Measurements from ENCODE around the gene RAPGEF1. TPM values are rescaled to one million over a fixed set of nuclear protein-coding genes. Genes with fewer than 3 reads are reported as not detected.

Gene RAPGEF1
- total and polyA plus RNA-seq, 2 donors (not counting 1 experiment from before 2014, with no cell fraction given): 33.3 to 42.8 TPM

DNA sequence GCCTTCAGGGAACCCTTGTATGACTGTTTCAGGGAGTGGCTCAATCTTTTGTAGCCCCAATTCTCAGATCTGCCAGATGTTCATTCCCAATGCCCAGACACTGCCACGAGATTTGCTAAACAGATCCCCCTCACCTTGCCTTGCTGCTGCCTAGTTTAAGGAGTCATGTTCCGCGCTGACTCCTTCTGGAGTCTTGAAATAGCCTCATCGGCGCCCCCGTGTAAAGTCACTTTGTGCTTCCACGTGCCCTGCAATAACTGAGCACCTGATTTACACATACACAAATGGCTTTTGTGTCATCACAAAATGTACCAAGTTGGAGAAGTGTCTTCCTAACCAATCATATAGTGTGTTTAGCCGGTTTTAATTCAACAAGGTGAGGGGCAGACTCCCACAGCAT lies 132.3 kb downstream of the RAPGEF1 start:
- H3K79me2 ChIP-seq (ENCODE audit: control insufficient read depth, insufficient read depth, low read length): no peaks in the 10 kb centered on the region
- no peak for DNase-seq (ENCODE audit: low read depth in 2 of 2)
- no peaks in the 10 kb centered on the region for H3K27me3 ChIP-seq (ENCODE audit: control insufficient read depth, insufficient read depth, low read length)
- no peak overlapping the region for H3K9ac ChIP-seq (ENCODE audit: insufficient read depth, low read length)
- H3K4me3 ChIP-seq (replicated peaks in 1 of 4; ENCODE audit: control extremely low read depth in 1 of 4, insufficient read depth in 1 of 4, low read depth in 3 of 4, low read length in 4 of 4): no peak overlapping the region
- H2AFZ ChIP-seq (ENCODE audit: low read length): no peak overlapping the region
- no peaks in the 10 kb centered on the region for H4K20me1 ChIP-seq (ENCODE audit: control insufficient read depth, extremely low read depth, insufficient read depth, low read length)
- TF ChIP-seq, protein P1, sequence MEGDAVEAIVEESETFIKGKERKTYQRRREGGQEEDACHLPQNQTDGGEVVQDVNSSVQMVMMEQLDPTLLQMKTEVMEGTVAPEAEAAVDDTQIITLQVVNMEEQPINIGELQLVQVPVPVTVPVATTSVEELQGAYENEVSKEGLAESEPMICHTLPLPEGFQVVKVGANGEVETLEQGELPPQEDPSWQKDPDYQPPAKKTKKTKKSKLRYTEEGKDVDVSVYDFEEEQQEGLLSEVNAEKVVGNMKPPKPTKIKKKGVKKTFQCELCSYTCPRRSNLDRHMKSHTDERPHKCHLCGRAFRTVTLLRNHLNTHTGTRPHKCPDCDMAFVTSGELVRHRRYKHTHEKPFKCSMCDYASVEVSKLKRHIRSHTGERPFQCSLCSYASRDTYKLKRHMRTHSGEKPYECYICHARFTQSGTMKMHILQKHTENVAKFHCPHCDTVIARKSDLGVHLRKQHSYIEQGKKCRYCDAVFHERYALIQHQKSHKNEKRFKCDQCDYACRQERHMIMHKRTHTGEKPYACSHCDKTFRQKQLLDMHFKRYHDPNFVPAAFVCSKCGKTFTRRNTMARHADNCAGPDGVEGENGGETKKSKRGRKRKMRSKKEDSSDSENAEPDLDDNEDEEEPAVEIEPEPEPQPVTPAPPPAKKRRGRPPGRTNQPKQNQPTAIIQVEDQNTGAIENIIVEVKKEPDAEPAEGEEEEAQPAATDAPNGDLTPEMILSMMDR (conservative IDR thresholded peaks at IDR 0.05 in 1 of 2, IDR thresholded peaks at IDR 0.05 in 1 of 2; ENCODE audit: low read depth in 1 of 2, low read length in 2 of 2): no peak
- TF ChIP-seq EZH2 (IDR thresholded peaks at IDR 0.05; ENCODE audit: low read length, missing control alignments): no peak
- H3K36me3 ChIP-seq (ENCODE audit: control insufficient read depth, insufficient read depth, low read length): peaks cover 2% of the 10 kb centered on the region
- H3K27ac ChIP-seq (ENCODE audit: insufficient read depth, low read length): no peak overlapping the region
- no peaks in the 10 kb centered on the region for H3K9me3 ChIP-seq (ENCODE audit: control insufficient read depth, insufficient read depth, low read depth, low read length)
- H3K4me2 ChIP-seq (ENCODE audit: extremely low read depth, insufficient read depth, low read length): no peak overlapping the region
- peaks cover 36% of the 10 kb centered on the region for H3K4me1 ChIP-seq (ENCODE audit: control insufficient read depth, extremely low read depth, insufficient read depth, low read length)

GRCh38 chr9:131606896-131607567 lies 132.8 kb downstream of the RAPGEF1 start:
- no peak for TF ChIP-seq EZH2 (IDR thresholded peaks at IDR 0.05; ENCODE audit: low read length, missing control alignments)
- TF ChIP-seq, protein P1 (conservative IDR thresholded peaks at IDR 0.05 in 1 of 2, IDR thresholded peaks at IDR 0.05 in 1 of 2; ENCODE audit: low read depth in 1 of 2, low read length in 2 of 2): no peak
- H3K4me1 ChIP-seq (ENCODE audit: control insufficient read depth, extremely low read depth, insufficient read depth, low read length): peaks cover 36% of the 10 kb centered on the region
- no peaks in the 10 kb centered on the region for H4K20me1 ChIP-seq (ENCODE audit: control insufficient read depth, extremely low read depth, insufficient read depth, low read length)
- no peak overlapping the region for H3K27ac ChIP-seq (ENCODE audit: insufficient read depth, low read length)
- no peaks in the 10 kb centered on the region for H3K79me2 ChIP-seq (ENCODE audit: control insufficient read depth, insufficient read depth, low read length)
- no peak overlapping the region for H2AFZ ChIP-seq (ENCODE audit: low read length)
- no peaks in the 10 kb centered on the region for H3K9me3 ChIP-seq (ENCODE audit: control insufficient read depth, insufficient read depth, low read depth, low read length)
- H3K4me2 ChIP-seq (ENCODE audit: extremely low read depth, insufficient read depth, low read length): no peak overlapping the region
- no peak overlapping the region for H3K9ac ChIP-seq (ENCODE audit: insufficient read depth, low read length)
- no peak for DNase-seq (ENCODE audit: low read depth in 2 of 2)
- peaks cover 2% of the 10 kb centered on the region for H3K36me3 ChIP-seq (ENCODE audit: control insufficient read depth, insufficient read depth, low read length)
- no peaks in the 10 kb centered on the region for H3K27me3 ChIP-seq (ENCODE audit: control insufficient read depth, insufficient read depth, low read length)
- H3K4me3 ChIP-seq (replicated peaks in 1 of 4; ENCODE audit: control extremely low read depth in 1 of 4, insufficient read depth in 1 of 4, low read depth in 3 of 4, low read length in 4 of 4): no peak overlapping the region

- no peak overlapping the region for H3K9ac ChIP-seq (ENCODE audit: insufficient read depth, low read length)
- no peaks in the 10 kb centered on the region for H4K20me1 ChIP-seq (ENCODE audit: control insufficient read depth, extremely low read depth, insufficient read depth, low read length)
- no peak overlapping the region for H3K4me3 ChIP-seq (replicated peaks in 1 of 4; ENCODE audit: control extremely low read depth in 1 of 4, insufficient read depth in 1 of 4, low read depth in 3 of 4, low read length in 4 of 4)
- TF ChIP-seq EZH2 (IDR thresholded peaks at IDR 0.05; ENCODE audit: low read length, missing control alignments): no peak
- TF ChIP-seq, protein P1 (conservative IDR thresholded peaks at IDR 0.05 in 1 of 2, IDR thresholded peaks at IDR 0.05 in 1 of 2; ENCODE audit: low read depth in 1 of 2, low read length in 2 of 2): no peak
- DNase-seq (ENCODE audit: low read depth in 2 of 2): peak in 1 of 2 donors; percentile 63
- H3K9me3 ChIP-seq (ENCODE audit: control insufficient read depth, insufficient read depth, low read depth, low read length): no peaks in the 10 kb centered on the region
- no peak overlapping the region for H3K27ac ChIP-seq (ENCODE audit: insufficient read depth, low read length)
- H2AFZ ChIP-seq (ENCODE audit: low read length): no peak overlapping the region
- no peak overlapping the region for H3K4me2 ChIP-seq (ENCODE audit: extremely low read depth, insufficient read depth, low read length)
- H3K4me1 ChIP-seq (ENCODE audit: control insufficient read depth, extremely low read depth, insufficient read depth, low read length): peaks cover 35% of the 10 kb centered on the region
- H3K36me3 ChIP-seq (ENCODE audit: control insufficient read depth, insufficient read depth, low read length): peaks cover 2% of the 10 kb centered on the region
- no peaks in the 10 kb centered on the region for H3K27me3 ChIP-seq (ENCODE audit: control insufficient read depth, insufficient read depth, low read length)
- no peaks in the 10 kb centered on the region for H3K79me2 ChIP-seq (ENCODE audit: control insufficient read depth, insufficient read depth, low read length)
Observed at GRCh38 chr9:131605770-131606590, 133.9 kb downstream of the RAPGEF1 start.

All from fibroblast of lung (primary cell).